Liver (tissue), 9 donors: ENCODE results near the gene SLC38A11. TPM values are rescaled to one million over a fixed set of nuclear protein-coding genes. Genes with fewer than 3 reads are reported as not detected.
"Not testable (repeated sequence)": the region's sequence is repeated elsewhere in the genome, so short reads cannot be mapped to it uniquely, and the experiment has no call there.

Source experiments
- DNase-seq: peaks from one replicate; pipeline ENCODE4 v3.0.0-alpha.2; 2017; ENCODE audit warnings: low spot score
- H3K27ac ChIP-seq, 2 donors: one replicate each; pipeline ENCODE4 v1.7.0; 2013; ENCODE audit warnings: inconsistent platforms in 2 of 2, low read length in 2 of 2, control low read depth in 1 of 2, low read depth in 1 of 2, mild to moderate bottlenecking in 1 of 2
- H3K27me3 ChIP-seq, 4 donors: one replicate each; pipeline versions ENCODE4 v1.6.1 to v1.7.0; 2013; ENCODE audit warnings: low read length in 3 of 4, inconsistent platforms in 1 of 4, mild to moderate bottlenecking in 1 of 4, moderate library complexity in 1 of 4; ENCODE audit not compliant: control insufficient read depth in 4 of 4, insufficient read depth in 4 of 4
- H3K36me3 ChIP-seq, 4 donors: one replicate each; pipeline versions ENCODE4 v1.6.1 to v1.7.0; 2013; ENCODE audit warnings: low read length in 3 of 4, mild to moderate bottlenecking in 3 of 4, low read depth in 1 of 4, moderate library complexity in 1 of 4; ENCODE audit not compliant: control insufficient read depth in 4 of 4, insufficient read depth in 3 of 4
- H3K4me1 ChIP-seq, 4 donors: one replicate each; pipeline versions ENCODE4 v1.6.1 to v1.7.0; 2013; ENCODE audit warnings: low read length in 3 of 4, mild to moderate bottlenecking in 3 of 4, moderate library complexity in 1 of 4; ENCODE audit not compliant: control insufficient read depth in 4 of 4, insufficient read depth in 4 of 4
- H3K4me3 ChIP-seq, 3 donors: one replicate each; pipeline versions ENCODE4 v1.6.1 to v1.7.0; 2013; ENCODE audit warnings: low read length in 3 of 3, control low read depth in 1 of 3, low read depth in 1 of 3, mild to moderate bottlenecking in 1 of 3
- H3K9ac ChIP-seq, 2 donors: one replicate each; pipeline ENCODE4 v1.7.0; 2013; ENCODE audit warnings: low read length in 2 of 2, mild to moderate bottlenecking in 2 of 2, moderate library complexity in 2 of 2, control low read depth in 1 of 2, low read depth in 1 of 2
- H3K9me3 ChIP-seq, 4 donors: one replicate each; pipeline versions ENCODE4 v1.6.1 to v1.7.0; 2013; ENCODE audit warnings: low read length in 3 of 4; ENCODE audit not compliant: control insufficient read depth in 4 of 4
- ATF3 ChIP-seq: IDR thresholded peaks from 2 replicates; pipeline ENCODE4 v1.6.1; 2016; ENCODE audit warnings: antibody characterized with exemption
- EGR1 ChIP-seq, 2 donors: IDR thresholded peaks; 2 replicates each; pipeline ENCODE4 v1.6.1; 2016 to 2018; ENCODE audit warnings: antibody characterized with exemption in 2 of 2, low read depth in 2 of 2
- FOXA2 ChIP-seq: IDR thresholded peaks from 2 replicates; pipeline ENCODE4 v1.6.1; 2016; ENCODE audit warnings: antibody characterized with exemption
- GABPA ChIP-seq, 2 donors: IDR thresholded peaks in 1 of 2; conservative IDR thresholded peaks in 1 of 2; 2 replicates each; pipeline ENCODE4 v1.6.1; 2016; ENCODE audit warnings: antibody characterized with exemption in 2 of 2, mild to moderate bottlenecking in 1 of 2, moderate library complexity in 1 of 2
- HNF4A ChIP-seq, 2 donors: conservative IDR thresholded peaks; 2 replicates each; pipeline ENCODE4 v1.6.1; 2016; ENCODE audit warnings: antibody characterized with exemption in 2 of 2, mild to moderate bottlenecking in 2 of 2
- HNF4G ChIP-seq: IDR thresholded peaks from 2 replicates; pipeline ENCODE4 v1.6.1; 2016; ENCODE audit warnings: antibody characterized with exemption
- NR2F2 ChIP-seq: IDR thresholded peaks from 2 replicates; pipeline ENCODE4 v1.6.1; 2016; ENCODE audit warnings: antibody characterized with exemption
- RAD21 ChIP-seq, 2 donors: IDR thresholded peaks; 2 replicates each; pipeline ENCODE4 v1.6.1; 2016; ENCODE audit warnings: antibody characterized with exemption in 2 of 2, mild to moderate bottlenecking in 2 of 2
- REST ChIP-seq: IDR thresholded peaks from 2 replicates; pipeline ENCODE4 v1.6.1; 2016; ENCODE audit warnings: antibody characterized with exemption, mild to moderate bottlenecking
- RXRA ChIP-seq, 2 donors: IDR thresholded peaks; 2 replicates each; pipeline ENCODE4 v1.6.1; 2017 to 2018; ENCODE audit warnings: antibody characterized with exemption in 2 of 2, mild to moderate bottlenecking in 1 of 2
- SP1 ChIP-seq: IDR thresholded peaks from 2 replicates; pipeline ENCODE4 v1.6.1; 2018; ENCODE audit warnings: antibody characterized with exemption, mild to moderate bottlenecking
- YY1 ChIP-seq: IDR thresholded peaks from 2 replicates; pipeline ENCODE4 v1.6.1; 2016; ENCODE audit warnings: antibody characterized with exemption, mild to moderate bottlenecking
- WGBS: extraction: QIAGEN DNeasy Blood & Tissue Kit; methylation state at CpG from one replicate; pipeline ENCODE4 v1.1.7; 2013; 5-methylcytosine and 5-hydroxymethylcytosine counted together
- polyA plus RNA-seq, 2 donors: library from polyadenylated mRNA; stranded (reverse) in 1 of 2; unstranded in 1 of 2; fragments of 200-250 nt in 1 of 2; fragments of >200 nt in 1 of 2; fragmentation: Nextera tagmentation in 1 of 2; extraction: Ambion mirVana in 1 of 2; gene quantifications; one replicate each; pipeline versions ENCODE4 v1.2.1 to v1.2.3, GENCODE V29; 2013 to 2015
- total RNA-seq, 2 donors: library from RNA; depleted of rRNA; stranded (reverse); fragments of >200 nt; gene quantifications; one replicate each; pipeline ENCODE4 v1.2.3, GENCODE V29; 2014
- donor health status: healthy.
- donor health status: healthy.
- donor health status: healthy.
- donor health status: healthy.
- donor health status: healthy.

SLC38A11 gene
- total and polyA plus RNA-seq, 4 donors = 0.54 to 3.3 (median 2.3) TPM

GRCh38 chr2:164860694-164861042, 94.7 kb downstream of the SLC38A11 start:
- Histone ChIP-seq H3K4me3 (no peak overlapping the region), H3K9ac (no peak overlapping the region), H3K9me3 (no peaks in the 10 kb centered on the region), H3K36me3 (no peaks in the 10 kb centered on the region), H3K27me3 (no peaks in the 10 kb centered on the region), H3K27ac (no peak overlapping the region), H3K4me1 (peaks cover 0 to 5% (median 0%) of the 10 kb centered on the region in 4 donors)
- no peak for DNase-seq
- TF ChIP-seq RXRA (IDR thresholded peaks at IDR 0.05) (no peak), HNF4G (no peak), EGR1 (IDR thresholded peaks at IDR 0.05; ENCODE audit: low read depth in 2 of 2) (no peak), ATF3 (no peak), SP1 (no peak), FOXA2 (no peak), REST (no peak), NR2F2 (no peak), GABPA (IDR thresholded peaks at IDR 0.05 in 1 of 2, conservative IDR thresholded peaks at IDR 0.05 in 1 of 2) (no peak), YY1 (no peak), RAD21 (IDR thresholded peaks at IDR 0.05) (no peak), HNF4A (conservative IDR thresholded peaks at IDR 0.05) (no peak)

GRCh38 chr2:164859906-164860693, 95.2 kb downstream of the SLC38A11 start:
- H3K9ac ChIP-seq, H3K27me3 ChIP-seq, DNase-seq, H3K36me3 ChIP-seq, H3K27ac ChIP-seq, H3K9me3 ChIP-seq, H3K4me3 ChIP-seq, H3K4me1 ChIP-seq: not testable (repeated sequence)
- WGBS = 88% methylated on average over 4 of the region's 4 CpGs

GRCh38 chr2:164859251-164859818, 96.0 kb downstream of the SLC38A11 start:
- WGBS = 71% methylated on average over 2 of the region's 2 CpGs
- Histone ChIP-seq H3K27me3 (no peaks in the 10 kb centered on the region), H3K9me3 (no peaks in the 10 kb centered on the region), H3K4me3 (no peak overlapping the region), H3K4me1 (peaks cover 0 to 5% (median 0%) of the 10 kb centered on the region in 4 donors), H3K9ac (no peak overlapping the region), H3K36me3 (no peaks in the 10 kb centered on the region), H3K27ac (no peak overlapping the region)
- TF ChIP-seq RAD21 (IDR thresholded peaks at IDR 0.05) = no peak
- TF ChIP-seq EGR1 (IDR thresholded peaks at IDR 0.05; ENCODE audit: low read depth in 2 of 2) = no peak
- DNase-seq = no peak
